Stimulated activated CD8-positive, alpha-beta memory T cell treated with anti-CD3 and anti-CD28 coated beads, Interleukin-4, amount 100 ng/mL, for 4 hours (primary cell): ENCODE results near the gene FANCG.

Experiments
- DNase-seq, 2 donors: peaks; one replicate each; pipeline ENCODE4 v3.0.0-alpha.2; 2020; ENCODE audit warnings: low read depth in 2 of 2, low spot score in 1 of 2

FANCG gene

DNA sequence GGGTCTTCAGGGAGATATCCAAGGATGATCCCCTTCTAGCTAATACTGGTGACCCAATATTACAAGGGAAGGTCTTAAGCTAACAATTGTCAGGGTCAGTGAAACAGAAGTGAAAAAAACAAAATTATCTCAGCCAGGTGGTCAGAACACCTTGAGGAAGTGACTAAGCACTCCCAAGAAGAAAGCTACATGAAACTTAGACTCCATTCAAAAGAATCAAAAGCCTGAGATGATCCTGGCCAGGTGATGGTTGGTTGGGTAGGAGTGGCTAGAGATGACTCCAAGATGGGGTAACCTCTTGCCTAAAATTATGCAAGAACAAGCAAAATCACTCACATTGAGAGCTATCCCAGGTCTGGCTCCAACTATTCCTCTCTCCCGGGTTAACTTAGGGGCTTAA, 12.7 kb downstream of the FANCG start:
- no peak for DNase-seq

DNA sequence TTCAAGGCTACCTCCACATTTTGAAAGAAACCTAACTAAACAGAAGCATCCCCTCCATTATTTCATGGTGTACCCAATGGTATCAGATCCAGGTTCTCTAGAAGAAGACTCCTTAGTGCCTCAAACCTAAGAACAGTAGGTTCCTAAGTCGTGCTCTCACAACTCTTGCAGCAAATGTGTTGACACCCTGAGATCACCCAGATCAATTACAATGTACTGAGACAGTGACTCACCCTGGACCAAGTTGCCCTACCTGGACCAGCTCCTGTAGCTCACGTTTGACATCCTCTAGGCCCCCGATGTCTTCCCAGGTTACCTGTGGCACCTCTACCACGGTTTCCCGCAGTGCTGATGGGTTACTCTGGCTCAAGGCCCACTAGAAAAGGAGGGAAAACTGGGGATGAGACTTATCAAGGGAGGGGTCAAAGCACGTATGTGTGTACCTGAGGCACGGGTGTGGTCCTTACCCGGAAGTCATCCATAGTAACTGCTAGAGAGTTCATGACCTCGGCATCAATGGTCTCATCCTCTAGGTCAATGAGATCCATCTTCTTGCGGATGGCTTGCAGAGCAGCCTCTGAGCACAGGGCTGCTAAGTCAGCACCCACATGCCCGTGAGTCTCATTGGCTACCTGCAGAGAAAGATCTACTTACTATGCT, 19.1 kb downstream of the FANCG start:
- no peak for DNase-seq

DNA sequence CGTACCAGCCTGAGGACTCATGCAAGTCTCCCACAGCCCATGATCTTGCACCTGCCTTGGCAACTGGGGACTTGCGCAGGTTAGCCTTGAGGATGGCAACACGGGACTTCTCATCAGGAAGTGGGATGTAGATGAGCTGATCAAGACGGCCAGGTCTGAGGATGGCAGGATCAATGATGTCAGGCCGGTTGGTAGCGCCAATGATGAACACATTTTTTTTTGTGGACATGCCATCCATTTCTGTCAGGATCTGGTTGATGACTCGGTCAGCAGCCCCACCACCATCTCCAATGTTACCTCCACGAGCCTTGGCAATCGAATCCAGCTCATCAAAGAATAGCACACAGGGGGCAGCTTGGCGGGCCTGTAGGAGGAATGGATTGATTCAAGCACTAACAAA, 20.3 kb downstream of the FANCG start:
- DNase-seq: no peak

DNA sequence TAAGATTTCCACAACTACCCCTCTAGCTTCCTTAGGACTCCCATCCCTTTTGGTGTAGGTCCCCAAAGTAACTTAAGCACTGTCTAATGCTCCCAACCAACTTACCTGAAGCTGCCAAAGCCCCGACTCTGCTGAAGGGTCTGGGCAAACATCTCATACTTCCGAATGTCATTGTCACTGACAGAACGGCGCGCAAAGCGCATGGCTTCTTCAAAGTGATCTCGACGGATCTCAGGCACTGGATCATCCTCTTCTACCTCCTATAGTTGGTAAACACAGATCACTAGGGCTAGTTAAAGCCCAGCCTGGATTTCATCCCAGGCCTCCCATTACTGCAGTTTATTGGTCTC, 22.5 kb downstream of the FANCG start:
- DNase-seq: no peak

DNA sequence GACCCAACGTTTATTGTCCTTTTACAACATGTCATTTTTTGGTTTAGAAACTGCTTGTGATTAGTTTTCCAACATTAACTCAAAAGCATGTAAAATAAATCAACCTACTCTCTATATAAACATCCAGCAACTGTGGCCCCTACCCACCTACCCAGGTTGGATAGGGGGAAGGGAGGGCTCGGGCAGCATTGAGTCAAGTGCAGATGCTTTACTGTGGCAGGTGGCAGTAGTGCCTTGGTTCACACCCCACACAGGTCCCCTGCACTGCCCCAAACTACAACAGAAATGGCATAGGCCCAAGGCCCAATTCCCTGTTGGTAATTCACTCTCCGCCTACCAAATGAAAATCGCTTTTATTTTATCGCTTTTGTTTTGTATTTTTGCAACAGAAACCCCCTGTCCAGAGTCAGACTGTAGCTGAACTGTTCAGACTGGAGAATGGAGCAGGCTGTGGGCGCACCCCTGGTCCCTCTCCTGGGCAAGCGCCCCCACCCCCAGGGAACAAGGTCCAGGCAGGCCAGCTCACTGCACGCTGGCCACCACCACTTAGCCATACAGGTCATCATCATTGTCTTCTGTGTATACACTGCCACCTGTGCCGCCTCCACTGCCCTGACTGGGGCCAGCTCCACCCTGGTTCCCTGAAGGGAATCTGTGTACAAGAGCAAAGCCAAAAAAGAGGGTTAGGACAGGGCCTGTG, 23.0 kb downstream of the FANCG start:
- DNase-seq: no peak

DNA sequence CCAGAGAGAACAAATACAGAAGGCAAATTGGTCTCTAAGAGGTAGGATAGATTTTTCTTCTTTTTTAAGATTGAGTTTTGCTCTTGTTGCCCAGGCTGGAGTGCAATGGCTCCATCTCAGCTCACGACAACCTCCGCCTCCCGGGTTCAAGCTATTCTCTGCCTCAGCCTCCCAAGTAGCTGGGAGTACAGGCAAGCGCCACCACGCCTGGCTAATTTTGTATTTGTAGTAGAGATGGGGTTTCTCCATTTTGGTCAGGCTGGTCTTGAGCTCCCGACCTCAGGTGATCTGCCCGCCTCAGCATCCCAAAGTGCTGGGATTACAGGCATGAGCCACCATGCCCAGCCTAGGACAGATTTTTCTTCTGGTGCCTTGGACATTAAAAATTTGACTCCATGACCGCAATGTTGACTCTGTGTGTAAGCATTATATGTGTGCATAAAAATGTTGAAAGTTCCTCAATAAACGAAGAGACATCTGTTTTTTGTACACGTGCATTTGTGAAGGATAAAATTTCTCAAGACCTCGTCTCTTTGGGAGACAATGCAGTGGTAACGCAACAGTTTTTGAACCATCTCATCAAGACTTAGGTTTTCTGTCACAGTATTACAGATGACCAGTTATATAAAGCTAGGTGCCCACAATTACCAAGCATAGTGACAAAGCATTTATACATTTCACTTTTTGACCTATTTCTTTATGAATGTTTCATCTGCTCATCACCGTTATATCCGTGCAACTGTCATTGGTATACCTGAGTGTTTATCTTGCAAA, 24.7 kb downstream of the FANCG start:
- DNase-seq: no peak

DNA sequence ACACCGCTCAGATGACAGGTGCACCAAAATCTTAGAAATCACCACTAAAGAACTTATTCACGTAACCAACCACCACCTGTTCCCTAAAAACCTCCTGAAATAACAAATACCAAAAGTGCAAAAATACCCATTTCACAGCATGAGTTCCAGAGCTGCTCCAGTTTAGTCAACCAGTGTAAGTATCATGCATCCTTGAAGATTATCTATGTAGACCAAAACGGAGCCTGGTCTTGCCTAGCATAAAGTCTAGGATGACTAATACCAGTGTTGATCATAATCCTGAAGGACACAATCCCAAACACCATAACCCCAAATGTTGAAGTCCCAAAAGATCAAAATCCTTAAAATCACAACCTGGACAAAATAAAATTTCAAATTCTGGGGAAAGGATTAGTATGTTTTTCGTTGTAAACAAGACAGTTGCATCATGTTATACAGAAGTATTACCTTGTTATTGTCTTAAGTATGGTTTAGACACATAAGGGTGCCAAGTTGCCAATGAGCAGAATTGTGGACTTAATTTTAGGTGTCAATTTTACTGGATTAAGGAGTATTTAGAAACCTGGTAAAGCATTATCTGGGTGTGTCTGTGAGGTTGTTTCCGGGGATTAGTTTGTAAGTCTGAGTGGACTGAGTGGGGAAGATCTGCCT, 25.4 kb downstream of the FANCG start:
- no peak for DNase-seq

DNA sequence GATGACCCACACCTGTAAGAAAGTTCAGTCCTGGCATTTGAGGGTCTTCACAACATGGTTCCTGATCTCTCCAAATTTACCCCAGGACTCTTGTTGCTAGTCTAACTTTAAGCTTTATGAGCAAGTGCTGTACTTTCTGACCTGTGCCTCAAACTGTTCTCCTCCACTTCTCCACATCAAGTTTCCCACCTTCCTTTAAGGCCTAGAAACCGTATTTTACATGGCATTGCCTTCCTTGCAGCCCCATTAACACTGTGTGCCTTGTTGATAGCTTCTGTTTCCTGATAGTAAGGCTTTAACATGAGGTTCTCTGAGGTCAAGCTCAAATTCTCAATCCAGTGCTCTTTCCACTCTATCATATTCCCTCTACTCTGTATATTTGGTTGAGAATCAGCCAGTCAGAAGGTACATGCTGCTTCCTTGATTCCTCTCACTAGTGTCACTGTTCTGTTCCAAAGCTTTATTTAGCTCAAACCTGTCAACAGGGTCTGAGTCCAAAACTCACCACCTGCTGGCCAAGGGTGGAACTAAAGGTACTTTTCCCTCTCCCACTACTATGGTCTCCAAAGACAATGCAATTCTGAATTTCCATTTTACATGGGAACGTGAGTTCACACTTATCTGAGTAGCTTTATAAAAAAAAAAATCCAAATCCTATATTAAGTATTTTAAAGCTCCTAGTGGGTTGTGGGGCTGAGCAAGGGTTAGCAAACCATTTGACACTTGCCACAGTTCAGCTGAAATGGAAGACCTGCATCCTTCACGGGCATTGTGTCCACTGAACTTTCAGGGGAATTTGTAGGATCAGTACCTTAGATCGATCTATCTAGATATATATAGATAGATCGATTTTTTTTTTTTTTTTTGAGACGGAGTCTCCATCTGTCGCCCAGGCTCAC, 28.4 kb downstream of the FANCG start:
- DNase-seq: no peak

DNA sequence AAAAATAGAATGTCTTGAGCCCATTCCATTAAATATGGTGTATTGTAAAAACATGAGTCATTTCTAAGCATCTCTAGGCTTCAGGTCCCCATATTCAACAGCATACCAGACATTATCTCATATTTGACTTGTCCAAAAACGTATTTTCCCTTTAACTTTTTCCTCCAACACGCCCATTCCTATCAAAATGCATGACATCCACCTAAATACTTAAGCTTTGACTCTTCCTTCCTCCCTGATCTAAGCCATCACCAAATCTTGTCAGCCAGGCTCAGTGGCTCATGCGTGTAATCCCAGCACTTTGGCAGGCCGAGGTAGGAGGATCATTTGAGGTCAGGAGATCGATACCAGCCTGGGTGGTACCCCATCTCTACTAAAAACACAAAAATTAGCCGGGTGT, 31.2 kb downstream of the FANCG start:
- no peak for DNase-seq

DNA sequence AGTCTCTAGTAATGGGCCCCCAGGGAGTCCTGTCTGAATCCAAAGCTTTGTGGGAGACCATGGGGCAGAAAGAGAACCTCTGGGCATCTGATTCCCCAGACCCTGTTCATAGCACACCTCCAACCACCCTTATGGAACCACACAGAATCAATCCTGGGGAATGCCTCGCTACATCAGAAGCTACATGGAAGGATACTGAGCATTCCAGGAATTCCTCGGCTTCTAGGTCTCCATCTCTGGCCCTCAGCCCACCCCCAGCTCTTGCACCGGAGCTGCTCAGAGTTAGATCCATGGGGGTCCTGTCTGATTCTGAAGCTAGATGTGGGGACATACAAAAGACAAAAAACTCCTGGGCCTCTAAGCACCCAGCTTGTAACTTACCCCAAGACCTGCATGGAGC, 35.7 kb downstream of the FANCG start:
- DNase-seq: no peak

DNA sequence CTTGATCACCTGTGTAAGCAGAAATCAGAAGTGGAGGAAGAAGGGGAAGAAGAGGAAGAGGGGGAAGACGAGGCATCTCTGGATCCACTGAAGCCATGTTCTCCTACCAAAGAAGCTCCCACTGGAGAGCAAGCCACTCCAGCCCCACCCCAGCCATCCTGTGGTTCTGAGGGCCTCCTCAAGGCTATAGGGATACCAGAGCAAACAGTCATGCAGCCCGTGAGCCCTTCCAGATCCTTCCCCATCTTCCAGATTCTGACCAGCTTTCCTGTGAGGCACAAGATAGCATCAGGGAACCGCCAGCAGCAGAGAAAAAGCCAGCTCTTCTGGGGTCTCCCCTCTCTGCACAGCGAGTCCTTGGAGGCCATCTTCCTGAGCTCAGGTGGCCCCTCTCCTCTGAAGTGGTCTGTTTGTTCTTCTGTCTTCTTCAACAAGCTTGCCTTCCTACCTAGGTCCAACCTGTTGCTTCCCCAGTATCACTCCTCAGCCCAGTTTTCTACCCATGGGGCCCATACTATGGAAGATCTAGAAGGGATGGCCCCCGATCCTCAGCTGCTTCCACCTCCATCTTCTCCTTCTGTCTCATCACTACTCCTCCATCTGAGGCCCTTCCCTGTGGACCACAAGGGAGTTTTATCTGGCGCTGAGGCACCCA, 36.7 kb downstream of the FANCG start:
- DNase-seq: no peak

DNA sequence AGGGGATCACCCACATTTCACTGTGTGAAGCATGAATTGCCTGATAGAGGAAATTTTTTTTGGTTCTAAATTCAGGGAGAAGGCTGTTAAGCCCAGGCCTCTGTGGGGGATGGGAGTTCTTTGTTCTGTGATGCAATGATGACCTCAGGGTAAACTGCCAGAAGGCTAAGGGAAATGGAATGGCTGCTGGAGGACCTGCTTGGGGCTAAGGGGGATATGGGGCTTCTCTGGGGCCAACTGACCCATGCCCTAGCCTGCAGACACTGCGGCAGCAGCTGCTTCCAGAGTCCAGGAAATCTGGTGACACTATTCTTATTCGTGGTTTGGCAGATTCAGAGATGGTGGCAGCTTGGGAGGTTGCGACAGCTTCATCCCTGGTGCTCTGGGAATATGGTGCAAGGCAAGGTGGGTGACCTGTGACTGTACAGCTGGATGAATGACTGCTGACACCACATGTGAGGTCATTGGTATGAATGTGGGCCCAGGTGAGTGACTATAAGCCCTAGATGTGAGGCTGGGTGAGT, 37.6 kb downstream of the FANCG start:
- DNase-seq: no peak

DNA sequence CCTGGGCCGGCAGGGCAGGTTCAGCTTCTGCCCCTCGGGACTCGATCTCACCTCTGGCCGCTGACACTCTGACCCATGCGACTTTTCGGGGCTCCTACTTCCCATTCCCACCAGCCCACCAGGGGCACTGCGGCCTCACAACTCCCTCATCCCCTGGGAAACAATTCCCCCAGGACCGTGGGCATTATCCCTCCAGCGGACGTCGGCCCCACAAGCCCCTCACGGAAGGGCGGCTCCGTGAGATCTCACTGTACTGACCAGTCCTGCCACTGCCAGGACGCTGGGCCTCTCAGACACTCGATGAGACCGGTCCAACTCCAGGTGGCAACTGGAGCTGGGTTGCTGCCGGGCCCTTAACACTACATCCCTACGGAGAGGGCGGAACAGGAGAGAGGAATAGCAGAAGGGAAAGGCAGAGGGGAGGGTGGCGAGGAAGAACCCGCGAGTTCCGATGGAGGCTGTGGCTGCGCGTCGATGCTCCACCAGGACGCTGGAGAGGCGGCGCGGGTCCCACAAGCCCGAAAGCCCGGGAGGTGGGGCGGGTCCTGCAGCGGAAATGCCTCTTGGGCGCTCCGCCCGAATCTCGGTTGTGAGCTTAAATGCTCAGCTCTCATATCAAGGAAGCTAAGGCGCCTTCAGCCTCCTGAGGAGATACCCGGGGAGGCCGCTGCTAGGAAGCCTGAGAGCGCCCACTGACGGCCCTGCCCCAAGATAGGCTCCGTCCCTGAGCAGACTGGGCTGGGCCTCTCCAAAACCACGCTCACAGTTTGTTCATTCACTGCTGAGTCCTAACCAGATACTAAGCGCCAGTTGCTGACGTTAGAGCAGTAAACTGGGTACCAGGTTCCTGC, 43.7 kb downstream of the FANCG start:
- no peak for DNase-seq

DNA sequence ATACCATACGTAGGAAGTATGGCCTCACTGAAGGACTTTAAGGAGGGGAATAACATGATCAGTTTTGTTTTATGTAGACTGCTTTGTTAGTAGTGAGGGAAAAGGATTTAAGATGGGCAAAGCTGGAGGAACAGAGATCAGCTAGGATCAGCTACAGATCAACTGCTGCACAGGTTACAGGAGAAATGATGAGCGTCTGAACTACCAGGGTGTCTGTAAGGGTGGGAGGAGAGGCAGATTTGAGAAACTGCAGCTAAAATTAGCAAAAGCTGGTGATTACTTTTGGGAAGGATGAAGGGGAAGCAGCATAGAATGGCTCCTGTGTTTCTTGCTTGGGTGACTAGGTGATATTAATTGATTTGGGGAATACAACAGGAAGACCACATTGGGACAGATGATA, 46.6 kb downstream of the FANCG start:
- DNase-seq: no peak

DNA sequence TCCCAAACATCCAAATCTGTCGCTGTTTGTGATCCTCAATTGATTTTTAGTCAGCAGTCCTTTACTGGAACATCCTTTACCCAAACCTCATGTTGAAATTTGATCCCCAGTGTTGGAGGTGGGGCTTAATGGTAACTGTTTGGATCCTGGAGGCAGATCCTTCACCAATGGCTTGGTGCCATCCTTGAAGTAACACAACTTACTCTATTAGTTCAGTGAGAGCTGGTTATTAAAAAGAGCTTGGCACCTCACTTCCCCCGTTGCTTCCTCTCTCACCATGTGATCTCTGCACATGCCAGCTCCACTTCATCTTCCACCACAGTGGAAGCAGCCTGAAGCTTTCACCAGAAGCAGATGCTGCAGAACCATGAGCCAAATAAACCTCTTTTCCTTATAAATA, 49.9 kb downstream of the FANCG start:
- no peak for DNase-seq

DNA sequence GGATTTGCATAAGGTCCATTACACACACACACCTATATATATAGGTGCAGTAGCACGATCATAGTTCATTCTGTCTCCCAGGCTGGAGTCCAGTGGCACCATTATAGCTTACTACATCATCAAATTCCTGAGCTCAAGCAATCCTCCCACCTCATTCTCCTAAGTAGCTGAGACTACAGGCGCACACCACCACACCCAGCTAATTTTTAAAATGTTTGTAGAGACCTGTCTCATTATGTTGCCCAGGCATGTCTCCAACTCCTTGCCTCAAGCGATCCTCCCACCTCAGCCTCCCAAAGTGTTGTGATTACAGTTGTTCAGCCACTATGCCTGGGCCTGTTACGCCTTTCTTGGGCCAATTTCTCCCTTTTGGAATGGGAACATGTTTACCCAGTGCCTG, 50.5 kb downstream of the FANCG start:
- no peak for DNase-seq

DNA sequence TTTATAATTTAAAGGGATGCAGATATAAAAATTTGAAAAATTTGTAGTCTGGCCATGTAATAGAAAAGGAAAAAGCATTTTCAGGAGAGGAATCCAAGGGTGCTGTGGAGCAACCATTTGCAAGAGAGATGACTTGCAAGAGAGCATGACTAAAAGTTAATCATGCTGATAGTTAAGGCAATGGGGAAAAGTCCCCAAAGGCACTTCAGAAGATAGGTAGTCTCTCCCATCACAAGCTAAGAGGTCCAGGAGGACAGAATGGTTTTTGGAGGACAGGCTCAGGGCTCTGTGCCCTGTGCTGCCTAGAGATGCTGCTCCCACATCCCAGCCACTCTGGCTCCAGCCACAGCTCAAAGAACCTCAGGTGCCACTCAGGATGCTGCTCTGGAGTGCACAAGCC, 51.4 kb downstream of the FANCG start:
- no peak for DNase-seq

DNA sequence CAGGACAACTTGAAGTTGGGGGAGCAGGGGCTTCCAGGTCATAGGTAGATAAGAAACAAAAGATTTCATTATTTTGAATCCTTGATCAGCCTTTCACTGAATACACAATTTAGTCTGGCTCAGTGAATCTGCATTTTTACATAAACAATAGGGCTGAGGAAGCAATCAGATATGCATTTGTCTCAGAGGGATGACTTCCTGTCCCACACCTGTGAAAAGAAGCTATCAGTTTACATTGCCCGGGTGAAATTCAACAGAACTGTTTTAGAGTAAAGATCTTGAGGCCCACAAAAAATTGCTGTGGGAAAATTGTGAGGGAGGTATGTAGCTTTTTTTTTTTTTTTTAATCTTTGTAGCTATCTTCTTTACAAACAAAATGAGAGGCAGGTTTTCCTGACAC, 51.9 kb downstream of the FANCG start:
- DNase-seq: no peak

DNA sequence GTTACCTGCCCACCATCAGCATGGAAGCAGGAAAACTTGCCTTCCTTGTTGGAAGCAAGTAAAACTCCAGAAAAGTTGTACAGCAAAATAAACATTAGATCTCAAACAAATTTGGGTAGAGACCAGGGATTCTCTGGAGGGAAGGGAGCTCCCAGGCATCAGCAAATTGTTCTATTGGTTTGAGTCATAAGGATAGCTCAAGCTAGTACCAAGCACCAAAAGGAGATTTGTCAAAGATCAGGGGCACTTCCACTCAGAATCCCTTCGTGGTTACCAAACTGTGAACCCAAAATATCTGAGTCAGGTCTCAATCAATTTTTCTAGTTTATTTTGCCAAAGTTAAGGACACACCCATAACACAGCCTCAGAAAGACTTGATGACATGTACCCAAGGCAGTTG, 52.4 kb downstream of the FANCG start:
- no peak for DNase-seq
